ENCODE data around the gene SMIM35.
A peak's percentile ranks its signal among the peaks of the same experiment; 100 is the strongest.

The SMIM35 gene

DNA sequence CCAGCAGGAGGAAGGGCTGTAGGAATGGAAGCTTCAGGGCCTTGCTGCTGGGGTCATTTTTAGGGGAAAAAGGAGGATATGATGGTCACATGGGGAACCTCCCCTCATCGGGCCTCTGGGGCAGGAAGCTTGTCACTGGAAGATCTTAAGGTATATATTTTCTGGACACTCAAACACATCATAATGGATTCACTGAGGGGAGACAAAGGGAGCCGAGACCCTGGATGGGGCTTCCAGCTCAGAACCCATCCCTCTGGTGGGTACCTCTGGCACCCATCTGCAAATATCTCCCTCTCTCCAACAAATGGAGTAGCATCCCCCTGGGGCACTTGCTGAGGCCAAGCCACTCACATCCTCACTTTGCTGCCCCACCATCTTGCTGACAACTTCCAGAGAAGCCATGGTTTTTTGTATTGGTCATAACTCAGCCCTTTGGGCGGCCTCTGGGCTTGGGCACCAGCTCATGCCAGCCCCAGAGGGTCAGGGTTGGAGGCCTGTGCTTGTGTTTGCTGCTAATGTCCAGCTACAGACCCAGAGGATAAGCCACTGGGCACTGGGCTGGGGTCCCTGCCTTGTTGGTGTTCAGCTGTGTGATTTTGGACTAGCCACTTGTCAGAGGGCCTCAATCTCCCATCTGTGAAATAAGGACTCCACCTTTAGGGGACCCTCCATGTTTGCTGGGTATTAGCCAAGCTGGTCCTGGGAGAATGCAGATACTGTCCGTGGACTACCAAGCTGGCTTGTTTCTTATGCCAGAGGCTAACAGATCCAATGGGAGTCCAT, 86.5 kb downstream of the SMIM35 start:
- no peak for DNase-seq

DNA sequence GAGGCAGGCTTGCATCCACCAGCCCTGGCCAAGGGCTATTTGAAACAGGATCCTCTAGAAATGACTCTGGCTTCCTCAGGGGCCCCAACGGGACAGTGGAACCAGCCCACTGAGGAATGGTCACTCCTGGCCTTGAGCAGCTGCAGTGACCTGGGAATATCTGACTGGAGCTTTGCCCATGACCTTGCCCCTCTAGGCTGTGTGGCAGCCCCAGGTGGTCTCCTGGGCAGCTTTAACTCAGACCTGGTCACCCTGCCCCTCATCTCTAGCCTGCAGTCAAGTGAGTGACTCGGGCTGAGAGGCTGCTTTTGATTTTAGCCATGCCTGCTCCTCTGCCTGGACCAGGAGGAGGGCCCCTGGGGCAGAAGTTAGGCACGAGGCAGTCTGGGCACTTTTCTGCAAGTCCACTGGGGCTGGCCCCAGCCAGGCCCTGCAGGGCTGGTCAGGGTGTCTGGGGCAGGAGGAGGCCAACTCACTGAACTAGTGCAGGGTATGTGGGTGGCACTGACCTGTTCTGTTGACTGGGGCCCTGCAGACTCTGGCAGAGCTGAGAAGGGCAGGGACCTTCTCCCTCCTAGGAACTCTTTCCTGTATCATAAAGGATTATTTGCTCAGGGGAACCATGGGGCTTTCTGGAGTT, 87.3 kb downstream of the SMIM35 start:
- no peak for DNase-seq

GRCh38 chr11:117998664-117999353, 88.0 kb downstream of the SMIM35 start:
- DNase-seq = no peak

GRCh38 chr11:117997823-117998579, 88.8 kb downstream of the SMIM35 start:
- DNase-seq = no peak

GRCh38 chr11:117997406-117997805, 89.4 kb downstream of the SMIM35 start:
- no peak for DNase-seq

DNA sequence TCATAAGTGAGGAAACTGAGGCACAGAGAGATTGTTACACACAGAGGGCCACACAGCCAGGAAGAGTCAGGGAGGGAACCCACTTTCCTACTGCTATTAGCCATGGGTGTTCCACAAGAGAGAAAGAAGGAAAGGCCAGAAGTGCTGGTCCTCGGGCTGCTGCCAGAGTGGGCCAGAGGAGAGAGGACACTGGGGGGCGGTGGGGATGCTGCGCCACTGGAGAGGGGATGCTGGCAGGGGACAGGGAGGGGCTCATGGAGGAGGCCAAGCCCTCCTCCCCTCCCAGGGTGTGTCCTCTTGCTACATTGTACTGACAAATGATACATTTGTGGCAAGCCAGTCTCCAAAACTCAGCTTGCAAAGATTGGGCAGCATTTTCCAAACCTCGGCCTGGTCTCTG, 90.7 kb downstream of the SMIM35 start:
- no peak for DNase-seq

GRCh38 chr11:117995472-117995871, 91.3 kb downstream of the SMIM35 start:
- DNase-seq = no peak

GRCh38 chr11:117993988-117994745, 92.6 kb downstream of the SMIM35 start:
- DNase-seq = no peak

DNA sequence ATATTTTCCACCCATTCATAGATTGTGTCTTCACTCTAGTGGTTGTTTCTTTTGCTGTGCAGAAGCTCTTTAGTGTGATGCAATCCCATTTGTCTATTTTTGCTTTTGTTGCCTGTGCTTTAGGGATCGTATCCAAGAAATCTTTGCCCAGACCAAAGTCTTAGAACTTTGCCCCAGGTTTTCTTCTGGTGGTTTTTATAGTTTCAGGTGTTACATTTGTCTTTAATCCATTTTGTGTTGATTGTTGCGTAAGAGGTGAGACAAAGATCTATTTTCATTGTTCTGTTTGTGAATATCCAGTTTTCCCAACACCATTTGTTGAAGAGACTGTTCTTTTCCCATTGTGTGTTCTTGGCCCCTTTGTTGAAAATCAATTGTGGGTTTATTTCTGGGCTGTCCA, 94.1 kb downstream of the SMIM35 start:
- DNase-seq = no peak

- no peak for DNase-seq
These were observed 94.6 kb downstream of the SMIM35 start for GRCh38 chr11:117992136-117992535.

GRCh38 chr11:117989351-117990102, 97.2 kb downstream of the SMIM35 start:
- no peak for DNase-seq

DNA sequence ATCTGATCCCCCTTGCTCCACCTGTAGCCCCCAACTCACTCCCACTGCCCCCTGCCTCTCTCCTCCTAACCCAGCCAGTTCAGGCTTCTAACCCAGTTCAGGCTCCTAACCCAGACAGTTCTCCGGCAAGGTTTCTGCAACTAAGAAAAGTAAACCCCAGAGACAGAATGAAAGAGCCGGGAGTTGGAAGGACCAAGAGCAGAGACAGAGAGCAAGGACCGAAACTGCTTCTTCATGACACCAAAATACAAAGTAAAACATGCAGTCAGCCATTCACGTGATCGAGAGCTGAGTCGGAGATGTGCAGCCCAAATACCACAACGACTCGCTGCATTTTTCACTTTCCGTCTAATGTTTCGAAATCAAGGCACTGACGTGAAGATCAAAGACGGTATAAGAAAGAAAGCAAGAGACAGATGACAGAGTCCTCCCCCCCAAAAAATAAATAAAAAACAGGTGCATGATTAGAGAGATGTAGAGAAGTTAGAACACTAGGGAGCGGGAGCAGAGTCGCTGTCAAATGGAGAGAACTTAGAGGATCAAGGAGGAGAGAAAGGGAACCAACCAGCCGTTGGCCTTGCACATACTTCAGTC, 99.7 kb downstream of the SMIM35 start:
- no peak for DNase-seq

- peak; percentile 42 for DNase-seq
These were observed 100.5 kb downstream of the SMIM35 start, which contains the start of gene IL10RA for GRCh38 chr11:117985953-117986887. Gene IL10RA (plus strand): TSS chr11:117986394. CDS start chr11:117986468, 74 bp downstream.

DNA sequence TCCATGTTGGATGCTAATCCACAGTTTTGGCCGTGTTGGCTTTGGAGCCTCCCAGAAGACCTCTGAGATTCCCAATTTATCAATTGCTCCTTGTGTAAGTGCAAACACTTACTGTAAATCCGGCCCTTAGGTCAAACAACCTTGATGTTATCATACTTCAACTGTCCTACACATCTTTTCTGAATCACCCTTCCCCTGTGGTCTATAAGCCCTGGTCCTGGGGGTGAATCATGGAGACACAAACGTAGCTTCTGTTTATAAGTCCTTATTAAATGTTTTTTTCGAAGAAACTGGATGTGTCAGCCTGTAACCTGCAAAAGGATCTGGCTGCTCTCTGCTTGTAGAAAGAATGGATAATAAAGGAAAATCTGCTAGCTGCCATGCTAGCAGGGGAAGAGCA, 102.3 kb downstream of the SMIM35 start:
- no peak for DNase-seq

GRCh38 chr11:117983163-117983475, 103.6 kb downstream of the SMIM35 start:
- DNase-seq = no peak

DNA sequence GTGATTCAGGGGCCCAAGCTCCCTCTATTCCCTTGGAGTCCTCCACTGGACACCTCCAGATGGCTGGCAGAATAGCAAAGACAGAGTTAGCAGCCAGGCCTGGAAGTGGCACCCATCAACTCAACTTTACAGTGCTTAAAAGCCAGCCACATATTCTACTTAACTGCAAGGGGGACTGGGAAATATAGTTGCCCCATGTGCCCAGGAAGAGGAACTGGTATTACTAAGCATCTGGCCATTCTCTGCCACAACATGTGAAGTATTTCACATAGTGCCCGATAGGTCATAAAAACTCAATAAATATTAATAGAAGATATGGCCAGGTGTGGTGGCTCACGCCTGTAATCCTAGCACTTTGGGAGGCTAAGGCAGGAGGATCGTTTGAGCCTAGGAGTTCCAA, 106.0 kb downstream of the SMIM35 start:
- no peak for DNase-seq

DNA sequence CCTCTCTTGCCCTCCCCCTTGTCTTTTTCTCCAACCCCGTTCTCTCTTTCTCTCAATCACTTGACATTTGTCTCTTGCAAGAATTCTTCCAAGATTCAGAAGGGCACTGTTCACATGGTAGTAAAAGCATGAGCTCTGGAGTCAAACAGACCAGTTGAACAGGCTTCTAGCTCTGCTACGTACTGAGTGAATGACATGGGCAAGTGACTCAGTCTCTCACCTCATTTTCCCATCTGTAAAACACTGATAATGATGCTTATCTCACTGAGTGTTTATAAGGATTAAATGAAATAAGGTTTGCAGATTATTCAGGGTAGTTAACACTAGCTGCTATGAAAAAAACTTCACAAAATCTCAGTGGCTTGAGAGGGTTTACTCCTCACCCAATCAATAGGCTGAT, 106.5 kb downstream of the SMIM35 start:
- no peak for DNase-seq

DNA sequence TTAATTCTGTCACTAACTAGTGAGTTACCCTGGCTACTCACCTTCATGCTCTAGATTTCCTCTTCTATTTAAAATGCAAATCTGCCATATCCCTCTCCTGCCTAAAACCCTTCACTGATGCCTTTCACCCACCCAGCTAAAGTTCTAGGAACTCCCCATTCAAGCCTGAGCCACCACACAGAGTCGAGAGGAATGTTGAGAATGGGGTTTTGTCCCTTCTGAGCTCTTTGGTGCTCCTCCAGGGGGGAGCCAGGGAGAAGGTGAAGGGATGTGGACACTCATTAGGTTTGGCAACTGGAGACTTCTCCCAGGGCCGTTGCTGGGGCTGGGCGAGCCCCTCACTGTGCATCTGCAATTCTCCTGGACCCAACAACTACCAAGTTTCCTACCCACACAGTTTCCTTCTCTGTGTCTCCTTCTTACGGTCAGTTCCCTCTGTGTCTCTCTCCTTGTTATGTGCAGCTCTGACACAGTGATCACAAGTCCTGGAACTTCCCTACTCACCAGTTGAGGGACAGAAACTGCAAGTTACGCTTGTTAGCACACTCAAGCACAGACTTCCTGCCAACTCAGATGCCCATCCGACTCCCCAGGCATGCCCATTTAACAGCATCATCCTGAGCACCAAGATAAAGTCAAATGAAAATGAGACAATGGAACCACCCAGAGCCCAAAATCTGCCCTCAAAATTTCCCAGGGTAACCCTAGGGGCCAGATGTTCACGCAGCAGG, 107.1 kb downstream of the SMIM35 start:
- DNase-seq = no peak

GRCh38 chr11:117978991-117979390, 107.8 kb downstream of the SMIM35 start:
- DNase-seq = no peak

All from COR-L47 (cell line).